Measurements from ENCODE around the gene NTRK2. TPM values are rescaled to one million over a fixed set of nuclear protein-coding genes. Genes with fewer than 3 reads are reported as not detected.

NTRK2 gene
- total RNA-seq, 1 experiment from 2014 or later: 0.06 TPM

DNA sequence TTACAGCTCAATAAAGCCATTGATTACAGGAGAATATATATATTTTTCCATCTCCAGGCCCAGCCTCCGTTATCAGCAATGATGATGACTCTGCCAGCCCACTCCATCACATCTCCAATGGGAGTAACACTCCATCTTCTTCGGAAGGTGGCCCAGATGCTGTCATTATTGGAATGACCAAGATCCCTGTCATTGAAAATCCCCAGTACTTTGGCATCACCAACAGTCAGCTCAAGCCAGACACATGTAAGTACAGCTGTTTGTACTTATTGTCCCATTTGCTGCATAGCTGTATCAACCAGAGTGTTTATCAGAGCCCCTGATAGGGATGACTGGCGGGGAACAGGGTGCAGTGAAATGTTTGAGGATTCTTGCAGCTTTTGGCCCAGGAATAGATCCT lies 197.7 kb downstream of the NTRK2 start:
- ChIA-PET CTCF (no interaction called here), POLR2A (ENCODE audit: low non-redundant PET) (no interaction called here)
- H3K4me1 ChIP-seq (ENCODE audit: insufficient read depth, low read length, poor library complexity, severe bottlenecking): no peaks in the 10 kb centered on the region
- no peak for TF ChIP-seq EZH2 (IDR thresholded peaks at IDR 0.05; ENCODE audit: borderline replicate concordance, low read depth, low read length, poor library complexity, severe bottlenecking)
- TF ChIP-seq, protein P1, sequence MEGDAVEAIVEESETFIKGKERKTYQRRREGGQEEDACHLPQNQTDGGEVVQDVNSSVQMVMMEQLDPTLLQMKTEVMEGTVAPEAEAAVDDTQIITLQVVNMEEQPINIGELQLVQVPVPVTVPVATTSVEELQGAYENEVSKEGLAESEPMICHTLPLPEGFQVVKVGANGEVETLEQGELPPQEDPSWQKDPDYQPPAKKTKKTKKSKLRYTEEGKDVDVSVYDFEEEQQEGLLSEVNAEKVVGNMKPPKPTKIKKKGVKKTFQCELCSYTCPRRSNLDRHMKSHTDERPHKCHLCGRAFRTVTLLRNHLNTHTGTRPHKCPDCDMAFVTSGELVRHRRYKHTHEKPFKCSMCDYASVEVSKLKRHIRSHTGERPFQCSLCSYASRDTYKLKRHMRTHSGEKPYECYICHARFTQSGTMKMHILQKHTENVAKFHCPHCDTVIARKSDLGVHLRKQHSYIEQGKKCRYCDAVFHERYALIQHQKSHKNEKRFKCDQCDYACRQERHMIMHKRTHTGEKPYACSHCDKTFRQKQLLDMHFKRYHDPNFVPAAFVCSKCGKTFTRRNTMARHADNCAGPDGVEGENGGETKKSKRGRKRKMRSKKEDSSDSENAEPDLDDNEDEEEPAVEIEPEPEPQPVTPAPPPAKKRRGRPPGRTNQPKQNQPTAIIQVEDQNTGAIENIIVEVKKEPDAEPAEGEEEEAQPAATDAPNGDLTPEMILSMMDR (conservative IDR thresholded peaks at IDR 0.05; ENCODE audit: low read depth, low read length): no peak
- H3K36me3 ChIP-seq (ENCODE audit: insufficient read depth, low read length, poor library complexity, severe bottlenecking): no peaks in the 10 kb centered on the region
- H3K4me3 ChIP-seq (ENCODE audit: low read depth, low read length, poor library complexity, severe bottlenecking): no peak overlapping the region
- intact Hi-C loops (cut with micrococcal nuclease; ENCODE audit: unreplicated experiment): no loop called here
- H3K9me3 ChIP-seq (ENCODE audit: low read depth, low read length, poor library complexity, severe bottlenecking): no peaks in the 10 kb centered on the region
- no peaks in the 10 kb centered on the region for H3K27me3 ChIP-seq (replicated peaks; ENCODE audit: insufficient read depth, low read depth, low read length, poor library complexity)
- DNase-seq (ENCODE audit: low spot score): no peak
- H3K27ac ChIP-seq (ENCODE audit: low read depth, low read length, poor library complexity, severe bottlenecking): no peak overlapping the region
- BruUV-seq (replicated peaks): no TSS peak

DNA sequence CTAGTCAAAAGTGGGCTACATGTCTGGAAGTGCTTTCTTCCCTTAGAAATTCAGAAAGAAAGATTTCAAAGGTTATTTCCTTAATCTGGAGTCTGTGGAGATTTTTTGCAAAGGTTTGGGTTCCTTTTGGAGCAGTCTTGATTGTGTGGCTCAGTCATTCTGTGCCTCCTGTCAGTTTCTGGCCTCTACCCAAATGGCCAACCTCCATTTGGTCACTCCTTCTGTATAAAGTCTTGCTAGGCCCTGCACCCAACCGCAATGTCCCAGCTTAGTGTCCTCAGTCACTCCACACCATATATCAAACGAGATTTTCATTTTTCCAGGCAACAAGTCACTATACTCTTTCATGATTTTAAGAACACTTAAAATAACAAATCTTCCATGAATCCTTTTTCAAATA lies 199.6 kb downstream of the NTRK2 start:
- no peak for DNase-seq (ENCODE audit: low spot score)
- POLR2A ChIA-PET (ENCODE audit: low non-redundant PET): no interaction called here
- Histone ChIP-seq H3K4me3 (ENCODE audit: low read depth, low read length, poor library complexity, severe bottlenecking) (no peak overlapping the region), H3K27ac (ENCODE audit: low read depth, low read length, poor library complexity, severe bottlenecking) (no peak overlapping the region), H3K9me3 (ENCODE audit: low read depth, low read length, poor library complexity, severe bottlenecking) (no peaks in the 10 kb centered on the region), H3K27me3 (replicated peaks; ENCODE audit: insufficient read depth, low read depth, low read length, poor library complexity) (no peaks in the 10 kb centered on the region), H3K4me1 (ENCODE audit: insufficient read depth, low read length, poor library complexity, severe bottlenecking) (no peaks in the 10 kb centered on the region), H3K36me3 (ENCODE audit: insufficient read depth, low read length, poor library complexity, severe bottlenecking) (no peaks in the 10 kb centered on the region)
- no TSS peak for BruUV-seq (replicated peaks)
- intact Hi-C loops (cut with micrococcal nuclease; ENCODE audit: unreplicated experiment): no loop called here
- no peak for TF ChIP-seq EZH2 (IDR thresholded peaks at IDR 0.05; ENCODE audit: borderline replicate concordance, low read depth, low read length, poor library complexity, severe bottlenecking)
- TF ChIP-seq, protein P1 (conservative IDR thresholded peaks at IDR 0.05; ENCODE audit: low read depth, low read length): no peak
- CTCF ChIA-PET: no interaction called here

DNA sequence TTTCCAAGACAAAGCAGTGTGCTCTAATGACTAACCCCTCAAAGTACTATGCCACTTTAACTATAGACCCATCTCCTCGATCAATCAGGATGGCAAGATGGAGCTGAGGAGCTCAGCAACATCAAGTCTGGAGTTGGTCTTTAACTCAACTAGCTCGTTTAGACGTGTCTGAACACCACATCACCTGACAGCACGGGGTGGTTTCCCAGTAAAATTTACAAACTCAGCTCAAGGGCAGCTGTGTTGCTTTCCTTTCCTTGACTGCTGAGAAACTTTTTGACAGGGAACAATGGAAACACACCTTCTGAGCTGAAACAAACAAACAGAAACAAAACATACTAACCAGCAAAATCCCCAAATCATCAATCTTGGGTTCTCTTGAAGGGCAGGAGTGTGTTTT lies 202.5 kb downstream of the NTRK2 start:
- no peaks in the 10 kb centered on the region for H3K4me1 ChIP-seq (ENCODE audit: insufficient read depth, low read length, poor library complexity, severe bottlenecking)
- no TSS peak for BruUV-seq (replicated peaks)
- no peak overlapping the region for H3K27ac ChIP-seq (ENCODE audit: low read depth, low read length, poor library complexity, severe bottlenecking)
- no peaks in the 10 kb centered on the region for H3K27me3 ChIP-seq (replicated peaks; ENCODE audit: insufficient read depth, low read depth, low read length, poor library complexity)
- intact Hi-C loops (cut with micrococcal nuclease; ENCODE audit: unreplicated experiment): no loop called here
- DNase-seq (ENCODE audit: low spot score): no peak
- H3K9me3 ChIP-seq (ENCODE audit: low read depth, low read length, poor library complexity, severe bottlenecking): no peaks in the 10 kb centered on the region
- H3K4me3 ChIP-seq (ENCODE audit: low read depth, low read length, poor library complexity, severe bottlenecking): no peak overlapping the region
- ChIA-PET CTCF (no interaction called here), POLR2A (ENCODE audit: low non-redundant PET) (no interaction called here)
- H3K36me3 ChIP-seq (ENCODE audit: insufficient read depth, low read length, poor library complexity, severe bottlenecking): no peaks in the 10 kb centered on the region
- no peak for TF ChIP-seq EZH2 (IDR thresholded peaks at IDR 0.05; ENCODE audit: borderline replicate concordance, low read depth, low read length, poor library complexity, severe bottlenecking)
- TF ChIP-seq, protein P1 (conservative IDR thresholded peaks at IDR 0.05; ENCODE audit: low read depth, low read length): no peak

All from A673 (cell line).